T-helper 2 cell treated with Interferon-gamma antibody and Interleukin-4, amounts not matched to agents 5 μg/mL and 100 μg/mL, for 36 hours (primary cell): Measurements from ENCODE around the gene AGO3.

ENCODE experiments used
- DNase-seq: peaks from one replicate; pipeline ENCODE4 v3.0.0; 2021; ENCODE audit warnings: low spot score
- H3K27ac Mint-ChIP-seq: one replicate; pipeline ENCODE4 v1.8.0; 2021; ENCODE audit warnings: mild to moderate bottlenecking, mixed read lengths
- H3K27me3 Mint-ChIP-seq: one replicate; pipeline ENCODE4 v1.8.0; 2021; ENCODE audit warnings: low read depth, mixed read lengths
- H3K36me3 Mint-ChIP-seq: one replicate; pipeline ENCODE4 v1.8.0; 2021; ENCODE audit warnings: low read depth, mixed read lengths
- H3K4me1 Mint-ChIP-seq: one replicate; pipeline ENCODE4 v1.8.0; 2021; ENCODE audit warnings: low read depth, mixed read lengths
- H3K4me3 Mint-ChIP-seq: one replicate; pipeline ENCODE4 v1.8.0; 2022; ENCODE audit warnings: mild to moderate bottlenecking, moderate library complexity, mixed read lengths
- H3K9me3 Mint-ChIP-seq: one replicate; pipeline ENCODE4 v1.8.0; 2021; ENCODE audit warnings: mixed read lengths

AGO3 gene

GRCh38 chr1:36093929-36094328 lies 163.0 kb downstream of the AGO3 start:
- DNase-seq = no peak
- no peak overlapping the region for H3K4me3 Mint-ChIP-seq

DNA sequence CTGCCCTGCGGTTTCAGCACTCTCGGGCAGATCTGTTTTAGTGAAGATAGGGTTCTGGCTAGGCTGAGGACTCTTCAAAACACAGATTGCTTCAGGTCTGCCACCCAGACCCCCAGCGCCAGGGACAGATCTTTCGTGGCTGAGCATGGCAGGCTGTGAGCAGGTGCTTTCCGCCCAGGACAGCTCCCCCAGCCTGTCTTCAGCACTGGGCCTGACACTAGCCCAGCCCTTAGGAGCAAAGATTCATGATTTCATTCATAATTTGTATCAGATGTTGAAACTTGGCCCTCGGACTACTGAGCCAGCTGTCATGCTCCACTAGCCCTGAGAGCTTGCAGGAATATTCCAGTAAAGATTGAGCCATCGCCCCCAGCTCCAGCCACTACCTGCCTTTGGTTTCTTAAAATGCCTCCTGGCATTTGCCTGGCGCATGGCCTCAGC lies 163.7 kb downstream of the AGO3 start:
- DNase-seq = no peak
- Mint-ChIP-seq H3K27me3 (no peaks in the 10 kb centered on the region), H3K4me3 (no peak overlapping the region), H3K36me3 (peaks cover 26% of the 10 kb centered on the region), H3K9me3 (no peaks in the 10 kb centered on the region), H3K27ac (no peak overlapping the region), H3K4me1 (peaks cover 8% of the 10 kb centered on the region)

More at GRCh38 chr1:36093929-36094328, 163.0 kb downstream of the AGO3 start:
- no peak overlapping the region for H3K27ac Mint-ChIP-seq
- peaks cover 12% of the 10 kb centered on the region for H3K4me1 Mint-ChIP-seq
- H3K27me3 Mint-ChIP-seq = no peaks in the 10 kb centered on the region
- no peaks in the 10 kb centered on the region for H3K9me3 Mint-ChIP-seq
- peaks cover 29% of the 10 kb centered on the region for H3K36me3 Mint-ChIP-seq

- Mint-ChIP-seq H3K4me1 (peaks cover 2% of the 10 kb centered on the region), H3K27me3 (no peaks in the 10 kb centered on the region), H3K4me3 (no peak overlapping the region), H3K27ac (no peak overlapping the region), H3K9me3 (no peaks in the 10 kb centered on the region), H3K36me3 (peaks cover 24% of the 10 kb centered on the region)
- no peak for DNase-seq
Measured at GRCh38 chr1:36095760-36096405, 165.0 kb downstream of the AGO3 start.

- no peak for DNase-seq
- Mint-ChIP-seq H3K4me1 (no peaks in the 10 kb centered on the region), H3K9me3 (no peaks in the 10 kb centered on the region), H3K36me3 (peaks cover 19% of the 10 kb centered on the region), H3K4me3 (no peak overlapping the region), H3K27ac (no peak overlapping the region), H3K27me3 (no peaks in the 10 kb centered on the region)
Measured at GRCh38 chr1:36096500-36097432, 165.9 kb downstream of the AGO3 start.

DNA sequence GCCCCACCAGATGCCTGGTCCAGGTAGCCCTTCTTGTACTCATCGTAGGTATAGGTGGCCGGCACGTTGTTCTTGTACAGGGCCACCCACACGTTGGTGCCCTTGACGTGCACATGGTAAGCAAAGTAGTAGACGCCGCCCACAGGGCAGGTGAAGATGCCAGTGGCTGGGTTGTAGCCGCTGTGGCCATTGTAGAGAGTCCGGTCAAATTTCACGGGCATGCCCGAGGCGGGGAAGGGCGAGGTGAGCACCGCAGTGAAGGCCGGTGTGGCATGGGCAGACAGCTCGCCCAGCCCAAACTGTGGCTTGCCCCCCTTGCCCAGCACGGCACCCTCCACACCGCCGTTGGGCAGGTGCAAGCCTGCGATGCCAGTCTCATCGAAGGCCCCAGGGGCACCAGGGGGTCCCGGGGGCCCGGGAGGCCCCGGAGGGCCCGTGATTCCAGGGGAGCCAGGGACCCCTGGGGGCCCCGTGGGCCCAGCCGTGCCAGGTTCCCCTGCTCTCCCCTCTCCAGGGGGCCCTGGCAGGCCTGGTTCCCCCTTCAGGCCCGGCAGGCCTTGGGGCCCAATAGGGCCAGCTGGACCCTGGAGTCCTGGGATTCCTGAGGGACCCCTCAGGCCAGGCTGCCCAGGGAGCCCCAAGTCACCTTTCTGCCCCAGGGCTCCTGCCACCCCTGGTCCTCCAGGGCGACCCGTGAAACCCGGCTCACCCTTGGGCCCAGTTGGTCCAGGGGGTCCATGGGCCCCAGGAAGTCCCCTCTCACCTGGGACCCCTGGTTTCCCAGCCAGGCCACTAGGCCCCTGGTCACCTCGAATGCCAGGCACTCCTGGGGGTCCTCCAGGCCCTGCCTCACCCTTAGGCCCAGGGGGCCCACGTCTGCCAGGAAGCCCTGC lies 167.0 kb downstream of the AGO3 start:
- H3K27ac Mint-ChIP-seq = no peak overlapping the region
- H3K9me3 Mint-ChIP-seq = no peaks in the 10 kb centered on the region
- no peaks in the 10 kb centered on the region for H3K27me3 Mint-ChIP-seq
- peaks cover 9% of the 10 kb centered on the region for H3K36me3 Mint-ChIP-seq
- no peaks in the 10 kb centered on the region for H3K4me1 Mint-ChIP-seq
- no peak for DNase-seq
- no peak overlapping the region for H3K4me3 Mint-ChIP-seq

GRCh38 chr1:36098650-36099365 lies 167.9 kb downstream of the AGO3 start:
- no peaks in the 10 kb centered on the region for H3K4me1 Mint-ChIP-seq
- no peak overlapping the region for H3K27ac Mint-ChIP-seq
- no peak overlapping the region for H3K4me3 Mint-ChIP-seq
- H3K27me3 Mint-ChIP-seq = no peaks in the 10 kb centered on the region
- no peak for DNase-seq
- no peaks in the 10 kb centered on the region for H3K9me3 Mint-ChIP-seq
- peaks cover 2% of the 10 kb centered on the region for H3K36me3 Mint-ChIP-seq

GRCh38 chr1:36099681-36100341 lies 168.9 kb downstream of the AGO3 start:
- H3K27me3 Mint-ChIP-seq = no peaks in the 10 kb centered on the region
- peak; percentile 57 for DNase-seq
- no peaks in the 10 kb centered on the region for H3K36me3 Mint-ChIP-seq
- no peak overlapping the region for H3K27ac Mint-ChIP-seq
- H3K4me3 Mint-ChIP-seq = no peak overlapping the region
- H3K9me3 Mint-ChIP-seq = no peaks in the 10 kb centered on the region
- H3K4me1 Mint-ChIP-seq = no peaks in the 10 kb centered on the region

GRCh38 chr1:36100376-36100775 lies 169.5 kb downstream of the AGO3 start:
- DNase-seq = no peak
- Mint-ChIP-seq H3K4me3 (no peak overlapping the region), H3K4me1 (no peaks in the 10 kb centered on the region), H3K36me3 (no peaks in the 10 kb centered on the region), H3K27me3 (no peaks in the 10 kb centered on the region), H3K9me3 (no peaks in the 10 kb centered on the region), H3K27ac (no peak overlapping the region)

GRCh38 chr1:36101546-36101945 lies 170.6 kb downstream of the AGO3 start:
- Mint-ChIP-seq H3K27me3 (no peaks in the 10 kb centered on the region), H3K27ac (no peak overlapping the region), H3K4me1 (no peaks in the 10 kb centered on the region), H3K36me3 (no peaks in the 10 kb centered on the region), H3K4me3 (no peak overlapping the region), H3K9me3 (no peaks in the 10 kb centered on the region)
- no peak for DNase-seq

GRCh38 chr1:36106269-36106668 lies 175.4 kb downstream of the AGO3 start:
- H3K27ac Mint-ChIP-seq = no peak overlapping the region

GRCh38 chr1:36107394-36107793 lies 176.5 kb downstream of the AGO3 start:
- no peak overlapping the region for H3K4me3 Mint-ChIP-seq
- no peak for DNase-seq
- no peak overlapping the region for H3K27ac Mint-ChIP-seq
- H3K36me3 Mint-ChIP-seq = no peaks in the 10 kb centered on the region
- peaks cover 16% of the 10 kb centered on the region for H3K4me1 Mint-ChIP-seq
- no peaks in the 10 kb centered on the region for H3K9me3 Mint-ChIP-seq
- no peaks in the 10 kb centered on the region for H3K27me3 Mint-ChIP-seq

More at GRCh38 chr1:36106269-36106668, 175.4 kb downstream of the AGO3 start:
- no peaks in the 10 kb centered on the region for H3K9me3 Mint-ChIP-seq
- no peak overlapping the region for H3K4me3 Mint-ChIP-seq
- no peaks in the 10 kb centered on the region for H3K36me3 Mint-ChIP-seq
- DNase-seq = no peak
- no peaks in the 10 kb centered on the region for H3K27me3 Mint-ChIP-seq
- peaks cover 14% of the 10 kb centered on the region for H3K4me1 Mint-ChIP-seq

GRCh38 chr1:36108314-36108713 lies 177.4 kb downstream of the AGO3 start:
- DNase-seq = no peak
- Mint-ChIP-seq H3K9me3 (no peaks in the 10 kb centered on the region), H3K4me1 (peaks cover 17% of the 10 kb centered on the region), H3K36me3 (no peaks in the 10 kb centered on the region), H3K27me3 (no peaks in the 10 kb centered on the region), H3K27ac (no peak overlapping the region), H3K4me3 (no peak overlapping the region)
